T follicular helper cell (primary cell): ENCODE measurements around the gene TCL1B.
"Not testable (repeated sequence)": the region's sequence is repeated elsewhere in the genome, so short reads cannot be mapped to it uniquely, and the experiment has no call there.

Experiments
- DNase-seq: peaks from one replicate; pipeline ENCODE4 v3.0.0-alpha.2; 2020; ENCODE audit warnings: low read depth

TCL1B gene

DNA sequence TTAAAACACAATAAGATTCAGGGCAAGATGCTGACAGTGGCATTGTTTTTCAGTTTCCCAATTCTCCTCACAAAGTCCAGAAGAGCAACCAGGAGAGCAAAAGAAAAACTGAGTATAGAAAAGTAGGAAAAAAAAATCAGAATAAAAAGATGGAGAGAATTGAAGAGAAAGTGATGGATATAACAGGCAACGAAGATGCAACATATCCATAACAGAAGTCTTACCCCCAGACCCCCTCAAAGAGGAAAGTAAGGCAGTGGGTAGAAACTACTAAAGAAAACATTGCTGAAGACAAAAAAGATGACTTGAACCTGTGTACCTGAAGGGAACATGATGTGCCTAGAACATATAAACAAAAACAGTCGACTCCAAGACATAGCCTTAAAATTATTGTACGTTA lies 17.1 kb downstream of the TCL1B start:
- DNase-seq = no peak

DNA sequence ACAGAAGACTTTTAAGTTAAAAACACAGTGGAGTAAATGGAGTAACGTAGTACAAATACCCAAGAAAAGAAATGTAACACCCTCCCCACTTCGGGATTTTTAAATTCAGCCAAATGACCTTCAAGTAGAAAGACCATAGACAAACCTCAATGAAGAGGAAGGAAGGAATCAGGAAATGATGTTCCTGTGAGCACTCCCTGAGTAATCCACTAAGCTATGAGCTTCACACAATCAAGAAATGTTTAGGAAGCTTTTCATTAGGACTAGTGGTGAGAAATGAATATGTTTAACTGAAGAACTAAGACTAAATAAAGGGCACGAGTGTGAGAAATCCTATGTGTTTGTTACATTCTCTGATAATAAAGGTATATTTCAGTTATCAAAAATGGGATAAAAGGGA lies 17.6 kb downstream of the TCL1B start:
- no peak for DNase-seq

DNA sequence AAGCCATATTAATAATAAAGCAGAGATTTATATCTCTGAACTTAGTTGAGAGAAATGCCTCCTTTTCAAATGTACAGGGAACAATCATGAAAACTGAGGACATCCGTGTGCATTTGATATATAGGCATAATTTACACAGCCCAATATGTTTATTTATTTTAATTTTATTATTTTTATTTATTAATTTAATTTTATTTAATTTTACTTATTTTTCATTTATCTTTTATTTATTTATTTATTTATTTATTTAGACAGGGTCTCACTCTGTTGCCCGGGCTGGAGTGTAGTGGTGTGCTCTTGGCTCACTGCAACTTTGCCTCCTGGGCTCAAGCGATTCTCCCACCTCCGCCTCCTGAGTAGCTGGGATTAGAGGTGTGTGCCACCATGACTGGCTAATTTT lies 19.3 kb downstream of the TCL1B start:
- DNase-seq = no peak

DNA sequence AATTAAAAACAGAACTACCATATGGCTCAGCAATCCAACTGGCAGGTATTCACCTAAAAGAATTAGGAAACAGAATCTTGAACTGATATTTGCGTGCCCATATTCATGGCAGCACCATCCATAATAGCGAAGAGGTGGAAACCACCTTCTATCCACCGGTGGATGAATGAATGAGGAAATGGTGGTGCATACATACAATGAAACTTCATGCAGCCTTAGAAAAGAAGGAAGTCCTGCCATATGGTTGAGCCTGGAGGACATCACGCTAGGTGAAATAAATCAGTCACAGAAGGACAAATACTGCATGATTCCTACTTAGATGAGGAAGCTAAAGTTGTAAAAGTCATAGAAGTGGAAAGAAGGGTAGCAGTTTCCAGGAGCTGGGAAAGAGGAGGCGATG lies 21.1 kb downstream of the TCL1B start:
- no peak for DNase-seq

DNA sequence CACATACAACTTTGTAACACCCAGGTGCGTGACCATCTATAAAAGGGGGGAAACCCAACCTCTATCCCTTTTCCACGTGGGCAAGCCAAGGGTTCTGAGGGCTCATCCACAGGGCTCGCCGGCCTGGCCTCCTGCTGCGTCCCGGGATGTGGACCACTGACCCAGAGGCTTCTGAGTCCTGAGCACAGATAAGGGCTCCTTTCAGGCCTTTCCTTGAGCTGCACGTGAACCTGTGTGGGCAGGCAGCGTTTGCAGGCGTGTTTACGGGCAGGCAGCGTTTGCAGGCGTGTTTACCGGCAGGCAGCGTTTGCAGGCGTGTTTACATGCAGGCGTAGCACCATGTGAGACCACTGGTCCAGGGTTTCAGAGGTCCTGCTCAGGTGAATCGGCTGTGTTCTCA lies 23.9 kb downstream of the TCL1B start:
- DNase-seq = no peak

DNA sequence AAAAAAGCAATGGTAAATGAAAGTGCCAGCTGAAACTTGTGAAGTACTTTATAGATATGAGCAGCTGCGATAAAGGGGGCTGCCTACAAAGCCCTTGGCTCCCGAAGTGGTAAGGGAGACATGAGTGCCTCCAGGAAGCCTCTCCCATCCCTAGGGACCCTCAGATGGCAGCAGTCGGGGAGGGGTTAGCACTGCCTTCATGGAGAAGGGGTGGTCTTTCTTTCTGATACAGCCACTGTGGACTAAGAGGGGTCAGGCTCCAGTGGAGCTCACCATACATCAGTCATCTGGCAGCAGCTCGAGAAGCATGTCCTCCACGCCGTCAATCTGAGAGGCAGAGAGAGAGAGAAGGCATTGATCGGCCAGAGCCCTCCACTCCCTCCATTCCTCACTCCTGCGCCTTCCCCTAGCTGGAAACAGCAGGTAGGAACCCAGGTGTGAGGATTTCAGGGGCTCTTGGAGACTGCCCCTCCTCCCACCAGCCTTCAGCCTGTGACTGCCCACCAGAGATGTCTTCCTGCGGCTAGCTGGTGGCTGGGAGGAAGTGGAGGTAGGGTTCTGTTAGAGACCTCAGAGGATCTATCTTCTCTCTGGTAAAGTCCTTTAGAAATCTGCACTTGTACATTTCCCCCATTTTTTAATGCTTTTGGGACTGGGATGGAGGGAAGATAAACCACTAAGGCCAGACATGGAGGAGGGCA lies 25.4 kb downstream of the TCL1B start:
- DNase-seq = no peak

DNA sequence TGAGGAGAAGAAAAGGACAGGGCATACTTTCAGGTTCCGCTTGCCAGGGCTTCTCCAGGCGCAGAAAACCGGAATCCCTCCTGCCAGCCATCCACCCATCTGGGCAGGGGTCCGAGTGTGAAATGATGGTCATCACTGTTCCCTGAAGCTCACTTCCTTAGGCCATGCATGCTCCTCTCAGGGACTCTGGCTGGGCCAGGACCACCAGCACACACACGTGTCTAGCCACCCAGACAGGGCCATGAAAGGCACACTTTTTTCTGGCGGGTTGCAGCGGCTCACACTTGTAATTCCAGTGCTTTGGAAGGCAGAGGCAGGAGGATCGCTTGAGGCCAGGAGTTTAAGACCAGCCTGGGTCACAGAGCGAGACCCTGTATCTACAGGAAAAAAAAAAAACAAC lies 26.2 kb downstream of the TCL1B start:
- DNase-seq = no peak

DNA sequence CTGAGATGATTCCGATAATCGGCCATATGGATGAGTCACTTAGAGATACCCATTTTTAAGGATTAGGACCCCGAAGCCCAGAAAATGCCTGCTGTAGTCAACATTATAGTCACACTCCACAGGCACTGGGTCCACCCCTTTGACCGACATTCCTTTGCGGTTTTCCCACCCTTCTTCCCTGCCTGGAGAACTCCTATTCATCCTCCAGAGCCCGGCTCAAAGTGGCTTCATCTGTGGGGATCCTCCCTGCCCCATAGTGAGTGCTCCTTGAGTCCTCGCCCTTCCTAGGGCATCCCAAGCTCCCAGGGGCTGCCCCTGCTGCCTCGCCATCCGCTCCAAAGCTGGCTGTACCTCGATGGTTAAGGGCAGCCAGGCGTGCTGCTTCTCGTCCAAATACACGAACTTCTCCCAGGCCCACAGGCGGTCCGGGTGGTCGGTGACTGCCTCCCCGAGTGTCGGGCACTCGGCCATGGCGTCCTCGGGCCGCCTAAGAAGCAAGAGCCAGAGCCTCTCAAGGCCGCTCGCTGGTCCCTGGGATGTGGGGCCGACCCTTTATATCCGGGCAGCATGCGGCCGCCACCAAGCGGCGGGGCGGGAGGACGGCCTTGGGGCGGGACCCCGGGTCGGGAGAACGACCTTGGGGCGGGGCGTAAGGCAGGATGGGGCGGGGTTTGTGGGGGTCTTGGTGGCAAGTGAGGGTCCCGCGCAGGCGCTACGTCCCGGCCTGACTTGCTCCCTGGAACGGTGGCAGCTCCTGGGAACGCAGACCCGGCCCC lies 27.6 kb downstream of the TCL1B start, which contains the start of gene TCL1A:
TSS of gene TCL1A (minus strand) at position 530 of the 776 bp plus-strand sequence. CDS start at position 471, 59 bp downstream.
- DNase-seq = no peak

DNA sequence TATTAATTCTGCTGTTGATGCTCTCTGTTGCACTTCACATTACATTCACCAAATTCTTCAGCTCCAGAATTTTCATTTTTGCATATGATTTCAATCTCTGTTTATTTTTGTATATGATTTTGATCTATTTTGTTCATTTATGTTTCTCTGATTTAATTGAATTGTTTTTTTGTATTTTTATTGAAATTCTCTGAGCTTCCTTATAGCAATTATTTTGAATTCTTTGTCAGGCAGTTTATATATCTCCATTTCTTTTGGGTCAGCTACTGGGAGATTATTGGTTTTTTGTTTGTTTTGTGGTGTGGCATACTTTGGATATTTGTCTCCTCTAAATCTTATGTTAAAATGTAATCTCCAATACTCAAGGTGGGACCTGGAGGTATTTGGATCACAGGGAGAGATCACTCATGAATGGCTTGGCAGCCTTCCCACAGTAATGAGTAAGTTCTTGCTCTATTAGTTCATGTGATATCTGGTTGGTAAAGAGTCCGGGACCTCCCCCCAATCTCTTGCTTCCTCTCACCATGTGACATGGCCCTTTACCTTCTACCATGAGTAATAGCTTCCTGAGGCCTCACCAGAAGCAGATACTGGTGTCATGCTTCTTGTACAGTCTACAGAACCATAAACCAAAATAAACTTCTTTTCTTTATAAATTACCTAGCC lies 36.4 kb downstream of the TCL1B start:
- no peak for DNase-seq

DNA sequence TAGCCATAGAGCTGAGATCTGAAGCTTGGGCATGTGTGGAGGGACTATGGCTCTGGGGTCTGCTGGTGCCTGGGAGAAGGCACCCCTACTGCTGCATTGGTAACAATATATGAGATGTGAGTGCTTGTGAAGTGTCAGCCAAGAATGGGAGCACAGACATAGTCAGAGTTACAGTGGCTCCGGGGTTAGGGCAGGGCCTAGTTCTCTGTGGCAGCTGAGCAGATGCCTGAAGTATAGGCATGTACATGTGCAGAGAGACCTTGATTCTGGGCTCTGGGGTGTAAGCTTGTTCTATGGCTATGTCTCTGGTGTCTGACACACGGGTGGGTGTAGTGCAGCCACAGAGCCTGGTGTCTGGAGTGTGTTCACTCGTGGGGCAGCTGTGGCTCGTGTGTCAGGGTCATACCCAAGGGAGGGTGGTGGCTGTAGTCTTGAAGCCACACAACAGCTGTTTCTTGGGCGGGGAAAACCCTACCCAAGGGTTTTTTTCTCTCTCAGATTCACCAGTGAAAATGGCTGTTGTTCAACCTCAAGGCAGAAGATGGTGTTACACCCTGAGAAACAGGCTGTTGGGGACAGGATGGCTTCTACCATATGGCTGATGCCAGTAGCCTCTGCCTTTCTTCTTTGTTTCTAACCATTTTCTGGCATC lies 39.6 kb downstream of the TCL1B start:
- DNase-seq = no peak

DNA sequence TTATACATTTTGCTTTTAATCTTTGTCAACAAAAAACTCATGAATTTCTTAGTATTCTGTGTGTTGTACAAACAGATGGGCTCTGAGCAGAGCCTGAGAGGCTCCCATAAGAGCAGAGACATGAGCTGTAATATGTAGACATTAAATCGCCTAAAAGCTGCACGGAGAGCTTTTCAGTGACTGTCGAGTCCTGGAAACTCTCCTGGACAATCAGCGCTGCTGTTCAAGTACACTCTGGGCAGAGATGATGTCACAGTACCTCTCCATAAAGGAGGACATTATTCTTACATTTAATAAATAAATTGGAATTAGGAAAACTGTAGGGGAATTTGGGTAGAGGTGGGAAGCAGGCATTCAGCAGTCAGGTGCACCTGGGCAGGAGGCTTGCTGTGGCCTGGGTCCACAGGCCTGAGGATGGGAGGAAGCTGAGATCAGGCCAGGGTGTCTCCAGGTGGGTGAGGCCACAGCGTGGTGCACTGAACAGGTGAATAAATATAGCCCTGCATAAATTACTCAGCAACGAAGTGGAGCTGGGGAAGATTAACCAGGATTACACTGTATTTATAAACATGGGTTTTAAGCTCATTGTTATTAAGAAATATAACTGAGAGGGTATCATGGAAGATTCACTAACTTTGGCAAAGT lies 41.0 kb downstream of the TCL1B start:
- DNase-seq = no peak

DNA sequence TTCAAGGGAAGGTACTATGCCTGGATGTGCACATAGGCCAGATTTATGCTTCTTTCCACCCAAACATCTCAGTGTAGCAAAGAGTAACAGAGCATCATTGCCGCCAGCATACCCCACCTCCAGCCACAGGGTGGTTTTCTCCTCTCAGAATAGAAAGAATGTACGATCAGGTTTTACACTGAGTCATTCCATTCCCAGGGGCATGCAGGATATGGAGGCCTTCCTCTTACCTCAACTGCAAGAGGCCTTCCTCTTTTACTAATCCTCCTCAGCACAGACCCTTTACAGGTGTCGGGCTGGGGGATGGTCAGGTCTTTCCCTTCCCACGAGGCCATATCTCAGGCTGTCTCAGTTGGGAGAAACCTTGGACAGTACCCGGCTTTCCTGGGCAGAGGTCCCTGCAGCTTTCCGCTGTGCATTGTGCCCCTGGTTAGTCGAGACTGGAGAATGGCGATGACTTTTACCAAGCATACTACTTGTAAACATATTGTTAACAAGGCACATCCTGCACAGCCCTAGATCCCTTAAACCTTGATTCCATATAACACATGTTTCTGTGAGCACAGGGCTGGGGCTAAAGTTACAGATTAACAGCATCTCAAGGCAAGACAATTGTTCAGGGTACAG lies 43.3 kb downstream of the TCL1B start:
- DNase-seq = not testable (repeated sequence)

DNA sequence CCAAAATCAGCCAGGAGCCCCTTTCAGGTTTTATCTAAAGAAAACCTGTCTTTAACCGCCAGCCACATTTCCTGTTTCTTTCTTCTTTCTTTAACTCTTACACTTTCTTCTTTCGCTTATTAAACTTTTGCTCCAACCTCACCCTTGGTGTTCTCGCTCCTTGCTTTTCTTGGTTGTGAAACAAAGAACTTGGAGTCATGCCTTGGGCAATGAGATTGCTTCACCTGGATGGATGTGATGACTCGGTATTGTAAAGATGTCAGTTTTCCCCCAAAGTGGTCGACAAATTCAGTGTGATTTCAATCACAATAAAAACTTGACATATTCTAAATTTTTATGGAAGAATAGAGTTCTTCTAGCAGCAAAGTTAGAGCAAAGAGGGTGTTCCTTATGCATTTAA lies 43.9 kb downstream of the TCL1B start:
- no peak for DNase-seq

DNA sequence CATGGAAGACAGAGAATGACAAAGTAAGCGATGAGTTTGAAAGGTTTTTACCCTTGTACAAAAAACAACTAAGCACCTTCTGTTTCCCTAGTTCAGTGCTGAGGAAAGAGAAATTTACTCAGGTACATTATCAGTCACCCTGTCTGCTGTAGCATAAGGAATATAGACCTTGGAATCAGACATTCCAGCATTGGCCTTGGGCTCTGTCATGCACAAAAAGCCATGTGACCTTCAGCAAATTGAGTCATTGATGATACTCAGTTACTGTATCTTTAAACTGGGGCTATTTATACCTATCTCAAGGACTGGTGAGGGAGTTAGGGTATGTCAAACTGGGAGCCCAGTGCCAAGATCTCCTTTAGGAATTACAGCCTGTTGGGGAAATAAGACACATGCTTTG lies 47.0 kb downstream of the TCL1B start:
- no peak for DNase-seq

DNA sequence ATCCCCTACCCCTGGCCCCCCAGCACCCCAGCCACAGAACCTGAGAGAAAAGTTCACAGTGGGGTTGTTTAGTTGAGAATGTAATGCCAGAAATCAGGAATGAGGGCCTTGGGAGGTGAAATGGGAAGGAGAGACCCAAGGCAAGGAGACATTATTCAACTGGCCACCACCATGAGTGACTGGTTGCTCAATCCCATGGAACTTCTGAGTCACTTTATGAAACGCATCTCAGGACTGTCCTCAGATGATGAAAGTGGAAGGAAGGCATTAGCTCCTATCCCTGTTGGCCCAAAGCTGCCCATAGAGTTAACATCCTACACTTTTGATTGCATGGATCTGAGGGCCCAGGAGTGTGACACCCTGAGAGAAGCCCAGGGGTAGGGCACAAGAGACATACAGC lies 53.1 kb downstream of the TCL1B start:
- DNase-seq = no peak

DNA sequence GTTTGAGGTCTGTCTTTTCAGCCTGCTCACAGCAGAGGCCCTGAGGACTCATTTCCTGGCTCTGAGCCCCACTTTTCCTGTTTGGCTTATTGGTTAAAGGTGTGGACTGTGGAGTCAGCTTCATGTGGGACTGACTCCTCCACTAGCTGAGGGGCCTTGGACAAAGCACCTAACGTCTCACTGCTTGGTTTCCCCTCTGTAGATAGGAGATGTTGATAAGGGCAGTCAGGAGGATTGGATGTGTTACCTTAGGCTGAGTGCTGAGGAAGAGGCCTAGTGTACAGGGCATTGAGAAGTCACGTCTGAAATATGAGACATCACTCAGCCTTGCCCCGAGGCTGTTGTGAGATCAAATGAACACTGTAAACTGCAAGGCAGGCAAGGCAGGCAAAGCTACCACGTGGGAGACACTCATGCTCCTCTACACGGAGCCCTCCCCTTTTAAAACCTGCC lies 54.8 kb downstream of the TCL1B start:
- DNase-seq = no peak

DNA sequence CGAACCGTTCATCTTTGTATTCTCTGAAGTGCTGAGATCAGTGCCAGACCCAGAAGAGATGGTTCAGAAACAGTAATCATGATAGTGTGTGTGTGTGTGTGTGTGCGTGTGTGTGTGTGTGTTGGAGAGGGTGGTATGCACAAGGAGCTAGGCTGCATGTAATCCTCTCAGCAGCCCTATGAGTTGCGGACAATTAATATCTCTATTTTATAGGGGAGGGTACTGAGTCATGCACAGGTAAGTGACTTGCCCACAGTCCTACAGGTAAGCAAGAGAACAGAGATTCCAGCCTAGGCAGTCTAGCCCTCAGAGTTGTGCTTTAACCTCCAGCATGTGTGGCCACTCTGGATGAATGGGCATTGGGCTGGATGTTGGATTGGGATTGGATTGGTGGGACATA lies 55.6 kb downstream of the TCL1B start:
- no peak for DNase-seq
